ENCODE measurements around the gene BCAN.

- peak; percentile 44 to 53 for TF ChIP-seq CTCF (conservative IDR thresholded peaks at IDR 0.05; ENCODE audit: low read depth in 2 of 2)
- TF ChIP-seq EZH2phosphoT487 (IDR thresholded peaks at IDR 0.05; ENCODE audit: unreplicated experiment), result no peak
- no peak for TF ChIP-seq REST (IDR thresholded peaks at IDR 0.05; ENCODE audit: unreplicated experiment)
- TF ChIP-seq POLR2AphosphoS5 (IDR thresholded peaks at IDR 0.05; ENCODE audit: low read depth), result no peak
- no peak for TF ChIP-seq JUNB (IDR thresholded peaks at IDR 0.05; ENCODE audit: unreplicated experiment)
- TF ChIP-seq EZH2 (IDR thresholded peaks at IDR 0.05; ENCODE audit: low read depth, unreplicated experiment), result peak; percentile 93
- no peak for TF ChIP-seq ZNF331 (CRISPR knock-in tag; IDR thresholded peaks at IDR 0.05; ENCODE audit: low read depth)
Observed at GRCh38 chr1:156623946-156624813, 17.7 kb upstream of the BCAN start.

Measured in GM23338 (cell line).